HepG2 (cell line): ENCODE data around the gene SEMA6B. TPM values are rescaled to one million over a fixed set of nuclear protein-coding genes. Genes with fewer than 3 reads are reported as not detected.

Experiments
- ATAD3A ChIP-seq: sonication (generic); formaldehyde crosslinking; IDR thresholded peaks from 2 replicates; pipeline ENCODE4 v1.4.0; 2020; ENCODE audit warnings: missing genetic modification reagents
- ATM ChIP-seq: fragments of 450-650 bp; IDR thresholded peaks from 2 replicates; pipeline ENCODE4 v1.7.1; 2017; ENCODE audit warnings: mild to moderate bottlenecking, borderline replicate concordance
- CREM ChIP-seq, 2 experiments: sonication (generic) in 1 of 2; formaldehyde crosslinking in 1 of 2; IDR thresholded peaks; 2 replicates each; pipeline versions ENCODE4 v1.4.0 to v1.6.1; 2016 to 2020; ENCODE audit warnings: antibody characterized with exemption in 1 of 2, mild to moderate bottlenecking in 1 of 2, missing genetic modification reagents in 1 of 2
- DZIP1 ChIP-seq: sonication (generic); formaldehyde crosslinking; IDR thresholded peaks from 2 replicates; pipeline ENCODE4 v1.5.0; 2020; ENCODE audit warnings: mild to moderate bottlenecking, missing genetic modification reagents
- EED ChIP-seq: sonication (generic); formaldehyde crosslinking; IDR thresholded peaks from 2 replicates; pipeline ENCODE4 v1.5.0; 2020; ENCODE audit warnings: mild to moderate bottlenecking, missing genetic modification reagents
- ELF3 ChIP-seq: IDR thresholded peaks from 2 replicates; pipeline ENCODE4 v1.6.1; 2016; ENCODE audit warnings: missing genetic modification reagents, missing compliant biosample characterization
- GLI4 ChIP-seq: sonication (generic); formaldehyde crosslinking; IDR thresholded peaks from 2 replicates; pipeline ENCODE4 v1.5.1; 2020; ENCODE audit warnings: missing genetic modification reagents, mild to moderate bottlenecking, moderate library complexity, borderline replicate concordance
- HMGA1 ChIP-seq: sonication (generic); formaldehyde crosslinking; conservative IDR thresholded peaks from 2 replicates; pipeline ENCODE4 v1.4.0; 2020; ENCODE audit warnings: missing genetic modification reagents
- HNRNPUL1 ChIP-seq: fragments of 200-400 bp; formaldehyde crosslinking; IDR thresholded peaks from 2 replicates; pipeline ENCODE4 v1.6.1; 2017; ENCODE audit warnings: low read depth, mild to moderate bottlenecking, low read length, moderate library complexity
- IKZF5 ChIP-seq: IDR thresholded peaks from 2 replicates; pipeline ENCODE4 v1.6.1; 2018; ENCODE audit warnings: missing genetic modification reagents, mild to moderate bottlenecking, missing compliant biosample characterization
- NCOA5 ChIP-seq: sonication (generic); formaldehyde crosslinking; IDR thresholded peaks from 2 replicates; pipeline ENCODE4 v1.4.0; 2020; ENCODE audit warnings: missing genetic modification reagents
- PLRG1 ChIP-seq: fragments of 450-650 bp; conservative IDR thresholded peaks from 2 replicates; pipeline ENCODE4 v1.6.1; 2016
- REXO4 ChIP-seq: sonication (generic); formaldehyde crosslinking; IDR thresholded peaks from 2 replicates; pipeline ENCODE4 v1.8.0; 2022; ENCODE audit warnings: missing genetic modification reagents, mild to moderate bottlenecking, borderline replicate concordance
- SNAI1 ChIP-seq: sonication (generic); formaldehyde crosslinking; IDR thresholded peaks from 2 replicates; pipeline ENCODE4 v1.5.0; 2020; ENCODE audit warnings: mild to moderate bottlenecking, missing genetic modification reagents, borderline replicate concordance
- U2AF2 ChIP-seq: fragments of 200-400 bp; formaldehyde crosslinking; IDR thresholded peaks from 2 replicates; pipeline ENCODE4 v1.6.1; 2017; ENCODE audit warnings: low read depth, mild to moderate bottlenecking, low read length
- ZFP1 ChIP-seq: IDR thresholded peaks from 2 replicates; pipeline ENCODE4 v1.6.1; 2016
- ZFP36 ChIP-seq: fragments of 150-350 bp; IDR thresholded peaks from 2 replicates; pipeline ENCODE4 v1.6.1; 2018; ENCODE audit warnings: borderline replicate concordance, low read length, low read depth; ENCODE audit not compliant: partially characterized antibody
- ZFY ChIP-seq: sonication (generic); formaldehyde crosslinking; IDR thresholded peaks from 2 replicates; pipeline ENCODE4 v1.4.0; 2020; ENCODE audit warnings: missing genetic modification reagents
- ZNF101 ChIP-seq: sonication (generic); formaldehyde crosslinking; IDR thresholded peaks from 2 replicates; pipeline ENCODE4 v1.4.0; 2020; ENCODE audit warnings: mild to moderate bottlenecking, low read depth, missing genetic modification reagents, borderline replicate concordance
- ZNF260 ChIP-seq: sonication (generic); formaldehyde crosslinking; IDR thresholded peaks from 2 replicates; pipeline ENCODE4 v1.4.0; 2020; ENCODE audit warnings: missing genetic modification reagents, low read depth, mild to moderate bottlenecking, borderline replicate concordance
- ZNF354B ChIP-seq: sonication (generic); formaldehyde crosslinking; IDR thresholded peaks from 2 replicates; pipeline ENCODE4 v1.8.0; 2022; ENCODE audit warnings: mild to moderate bottlenecking, missing genetic modification reagents
- ZNF431 ChIP-seq: sonication (generic); formaldehyde crosslinking; IDR thresholded peaks from 2 replicates; pipeline ENCODE4 v1.9.0; 2022; ENCODE audit warnings: missing genetic modification reagents, low read depth, mild to moderate bottlenecking, borderline replicate concordance
- ZNF558 ChIP-seq: sonication (generic); formaldehyde crosslinking; IDR thresholded peaks from 2 replicates; pipeline ENCODE4 v1.9.0; 2022; ENCODE audit warnings: mild to moderate bottlenecking, missing genetic modification reagents, borderline replicate concordance
- polyA plus RNA-seq, 8 experiments: library from polyadenylated mRNA; depleted of rRNA in 3 of 8; stranded (reverse) in 7 of 8; unstranded in 1 of 8; fragments of >200 nt; fragmentation: Illumina TruSeq in 4 of 8; extraction: Trizol in 4 of 8; gene quantifications; 2 replicates each; pipeline versions ENCODE4 v1.2.1 to v1.2.3, GENCODE V29; 2011 to 2016; ENCODE audit warnings: low read depth in 4 of 8, missing spikeins in 1 of 8, mixed read lengths in 1 of 8; ENCODE audit not compliant: insufficient read depth in 1 of 8
- total RNA-seq, 5 experiments: library from RNA; depleted of rRNA; stranded (reverse); fragments of >200 nt; fragmentation: Illumina TruSeq; extraction: Trizol; gene quantifications; 2 replicates each; pipeline ENCODE4 v1.2.3, GENCODE V29; 2016; ENCODE audit warnings: low read depth in 1 of 5

Gene SEMA6B
- total and polyA plus RNA-seq, 2 of the 13 experiments (the other 11 are each of a cell fraction or from before 2014, with no cell fraction given) = 45.5 to 67.1 TPM

- 0 out of 2 replicates have a peak, but pooled peaks have one; percentile 46 for TF ChIP-seq GLI4 (CRISPR knock-in tag)
- TF ChIP-seq REXO4 (CRISPR knock-in tag) = no peak
- TF ChIP-seq PLRG1 = no peak
- TF ChIP-seq ZFP36 = no peak
- peak; percentile 88 for TF ChIP-seq IKZF5
- TF ChIP-seq ATAD3A (CRISPR knock-in tag) = no peak
- no peak for TF ChIP-seq NCOA5 (CRISPR knock-in tag)
- no peak for TF ChIP-seq ATM
- TF ChIP-seq DZIP1 = 0 out of 2 replicates have a peak, but pooled peaks have one; percentile 35
- no peak for TF ChIP-seq ZNF101
- peak; percentile 65; the same call in 1 of the 2 replicates for TF ChIP-seq ZFY (CRISPR knock-in tag)
- no peak for TF ChIP-seq ZNF260 (CRISPR knock-in tag)
- TF ChIP-seq U2AF2 = no peak
- peak; percentile 98 for TF ChIP-seq ELF3 (CRISPR knock-in tag)
- no peak for TF ChIP-seq SNAI1
- peak; percentile 33; the same call in 1 of the 2 replicates for TF ChIP-seq ZFP1 (CRISPR knock-in tag)
- peak; percentile 52 for TF ChIP-seq CREM (IDR thresholded peaks at IDR 0.05)
- no peak for TF ChIP-seq CREM (CRISPR knock-in tag; IDR thresholded peaks at IDR 0.05)
- no peak for TF ChIP-seq HNRNPUL1
- no peak for TF ChIP-seq HMGA1 (CRISPR knock-in tag)
- no peak for TF ChIP-seq ZNF431 (CRISPR knock-in tag)
- TF ChIP-seq ZNF558 (CRISPR knock-in tag) = no peak
- TF ChIP-seq EED (CRISPR knock-in tag) = no peak
- TF ChIP-seq ZNF354B (CRISPR knock-in tag) = no peak
Measured at GRCh38 chr19:4539693-4540581, 19.5 kb downstream of the SEMA6B start, which contains the start of gene LRG1 (continued).
